ENCODE measurements around the gene MYBBP1A.

MYBBP1A gene

GRCh38 chr17:4513113-4514032, 41.8 kb downstream of the MYBBP1A start:
- no peak for DNase-seq

- DNase-seq, result no peak
Measured at GRCh38 chr17:4512156-4513112, 42.8 kb downstream of the MYBBP1A start.

GRCh38 chr17:4511199-4511932, 43.8 kb downstream of the MYBBP1A start:
- no peak for DNase-seq

GRCh38 chr17:4510618-4510941, 44.6 kb downstream of the MYBBP1A start:
- no peak for DNase-seq

GRCh38 chr17:4509923-4510617, 45.1 kb downstream of the MYBBP1A start:
- no peak for DNase-seq

- DNase-seq, result no peak
Measured at GRCh38 chr17:4509401-4509800, 45.8 kb downstream of the MYBBP1A start.

- no peak for DNase-seq
Measured at GRCh38 chr17:4508207-4508606, 47.0 kb downstream of the MYBBP1A start.

- no peak for DNase-seq
Measured at GRCh38 chr17:4507361-4508111, 47.6 kb downstream of the MYBBP1A start.

- DNase-seq, result no peak
Measured at GRCh38 chr17:4506892-4507291, 48.3 kb downstream of the MYBBP1A start.

GRCh38 chr17:4506175-4506813, 48.9 kb downstream of the MYBBP1A start:
- no peak for DNase-seq

GRCh38 chr17:4505187-4505586, 50.0 kb downstream of the MYBBP1A start:
- DNase-seq, result no peak

- no peak for DNase-seq
Measured at GRCh38 chr17:4504188-4504587, 51.0 kb downstream of the MYBBP1A start.

GRCh38 chr17:4503283-4504025, 51.7 kb downstream of the MYBBP1A start:
- DNase-seq, result no peak

- DNase-seq, result no peak
Measured at GRCh38 chr17:4502466-4503154, 52.6 kb downstream of the MYBBP1A start.

GRCh38 chr17:4501295-4501949, 53.8 kb downstream of the MYBBP1A start:
- no peak for DNase-seq

GRCh38 chr17:4500191-4500571, 55.0 kb downstream of the MYBBP1A start:
- DNase-seq, result no peak

GRCh38 chr17:4499431-4500190, 55.6 kb downstream of the MYBBP1A start:
- no peak for DNase-seq
